Measurements from ENCODE around the gene IL17C. TPM values are rescaled to one million over a fixed set of nuclear protein-coding genes. Genes with fewer than 3 reads are reported as not detected.

IL17C gene
- total RNA-seq, 1 experiment from 2014 or later, result 0.31 TPM

DNA sequence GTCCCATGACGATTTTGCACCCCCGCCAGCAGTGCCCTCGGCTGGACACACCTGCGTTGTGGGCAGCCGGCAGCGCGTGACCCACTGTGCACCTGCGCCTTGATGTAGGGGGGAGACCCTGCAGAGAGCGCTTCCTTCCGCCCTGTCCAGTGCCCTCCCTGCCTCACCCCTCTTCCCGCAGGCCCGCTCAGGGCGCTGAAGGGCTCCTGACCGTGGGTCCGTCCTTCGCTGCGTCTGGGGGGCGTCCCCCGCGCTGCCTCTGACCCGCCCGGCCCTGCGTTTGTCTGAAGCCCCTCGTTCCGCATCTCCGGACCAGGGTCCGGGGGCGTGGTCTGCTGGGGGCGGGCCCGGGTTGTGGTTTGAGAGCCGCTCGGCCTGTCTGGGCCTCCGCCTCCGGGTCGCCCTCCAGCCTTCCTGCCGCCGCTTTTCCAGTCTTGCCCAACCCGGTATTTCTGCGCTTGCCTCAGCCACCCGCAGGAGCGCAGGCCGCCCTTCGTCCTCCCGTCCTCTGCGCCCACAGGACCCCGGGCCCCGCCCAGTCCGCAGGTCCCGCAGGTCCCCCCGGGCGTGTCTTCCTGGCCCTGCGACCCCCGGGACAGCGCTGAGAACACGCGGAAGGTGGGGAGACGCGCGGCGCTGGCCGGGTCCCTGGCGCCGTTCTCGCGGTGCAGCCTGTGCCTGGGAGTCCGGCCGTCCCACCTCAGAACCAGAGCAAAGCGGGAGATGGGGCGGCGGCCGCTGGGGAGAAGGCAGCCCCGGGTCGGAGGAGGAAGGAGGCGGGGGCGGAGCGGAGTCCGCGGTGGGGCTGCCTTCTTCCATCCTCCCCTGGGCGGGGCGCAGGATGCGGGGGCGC is 4.0 kb upstream of the IL17C start:
- Histone ChIP-seq H3K14ac (ENCODE audit: insufficient read depth, low read length) (peak overlapping the region; percentile 32; the same call in 1 of the 2 replicates), H2BK5ac (ENCODE audit: insufficient read length, low read length) (no peak overlapping the region), H2BK20ac (ENCODE audit: low read depth, low read length, poor library complexity, severe bottlenecking) (no peak overlapping the region), H3K9ac (ENCODE audit: extremely low read depth, insufficient read length, low read length) (no peak overlapping the region), H3K9me3 (ENCODE audit: control insufficient read depth, low read depth, low read length) (no peaks in the 10 kb centered on the region), H3K23me2 (ENCODE audit: insufficient read length, low read depth, low read length, poor library complexity, severe bottlenecking) (peaks cover 15% of the 10 kb centered on the region), H3K4me2 (ENCODE audit: insufficient read depth, insufficient read length, low read length) (peak overlapping the region; percentile 54), H3K27me3 (ENCODE audit: insufficient read depth, low read length) (no peaks in the 10 kb centered on the region), H4K8ac (replicated peaks; ENCODE audit: insufficient read length, low read depth, low read length) (no peak overlapping the region), H2BK15ac (ENCODE audit: low read depth, low read length) (no peak overlapping the region), H3K18ac (ENCODE audit: insufficient read length, low read depth, low read length) (no peak overlapping the region), H2AFZ (ENCODE audit: low read length) (no peak overlapping the region), H2AK5ac (ENCODE audit: insufficient read length, low read length) (no peak overlapping the region), H3K4ac (ENCODE audit: low read depth, low read length) (no peak overlapping the region), H3T11ph (ENCODE audit: low read length) (no peak overlapping the region), H3K79me2 (ENCODE audit: insufficient read depth, low read length) (no peaks in the 10 kb centered on the region), H2BK120ac (ENCODE audit: low read depth, low read length, poor library complexity, severe bottlenecking) (no peak overlapping the region), H4K91ac (ENCODE audit: insufficient read length, low read depth, low read length) (no peak overlapping the region), H3K4me1 (ENCODE audit: insufficient read depth, low read length) (no peaks in the 10 kb centered on the region; the same call in 1 of the 2 replicates), H4K20me1 (ENCODE audit: control insufficient read depth, insufficient read depth, insufficient read length) (no peaks in the 10 kb centered on the region), H2BK12ac (ENCODE audit: insufficient read length, low read depth, low read length) (no peak overlapping the region), H3K23ac (ENCODE audit: insufficient read length, low read depth, low read length) (no peak overlapping the region), H3K27ac (ENCODE audit: insufficient read length, low read depth, low read length) (no peak overlapping the region), H3K79me1 (ENCODE audit: insufficient read depth, low read depth, low read length, poor library complexity, severe bottlenecking) (no peaks in the 10 kb centered on the region), H3K56ac (ENCODE audit: insufficient read length, low read depth, low read length) (no peak overlapping the region), H4K5ac (ENCODE audit: insufficient read length, low read depth, low read length) (no peak overlapping the region)
- Mint-ChIP-seq H3K9me3 (no peaks in the 10 kb centered on the region; a peak in 1 of 5 replicates), H3K4me3 (peak overlapping the region; percentile 61 to 80), H3K4me1 (peaks cover 16 to 32% of the 10 kb centered on the region in 2 experiments), H3K27ac (no peak overlapping the region), H3K27me3 (ENCODE audit: low read depth) (peaks cover 18% of the 10 kb centered on the region), H3K36me3 (ENCODE audit: insufficient read depth in 1 of 3, low read depth in 3 of 3) (peaks cover 5 to 22% (median 22%) of the 10 kb centered on the region in 3 experiments; a peak in 6 of 7 replicates)
- DNase-seq, result peak; percentile 85
- no CpG with 5 or more reads among the region's 82 CpGs for WGBS (ENCODE audit: extremely low coverage, insufficient read length, low lambda C conversion rate)
- TF ChIP-seq, protein P1, sequence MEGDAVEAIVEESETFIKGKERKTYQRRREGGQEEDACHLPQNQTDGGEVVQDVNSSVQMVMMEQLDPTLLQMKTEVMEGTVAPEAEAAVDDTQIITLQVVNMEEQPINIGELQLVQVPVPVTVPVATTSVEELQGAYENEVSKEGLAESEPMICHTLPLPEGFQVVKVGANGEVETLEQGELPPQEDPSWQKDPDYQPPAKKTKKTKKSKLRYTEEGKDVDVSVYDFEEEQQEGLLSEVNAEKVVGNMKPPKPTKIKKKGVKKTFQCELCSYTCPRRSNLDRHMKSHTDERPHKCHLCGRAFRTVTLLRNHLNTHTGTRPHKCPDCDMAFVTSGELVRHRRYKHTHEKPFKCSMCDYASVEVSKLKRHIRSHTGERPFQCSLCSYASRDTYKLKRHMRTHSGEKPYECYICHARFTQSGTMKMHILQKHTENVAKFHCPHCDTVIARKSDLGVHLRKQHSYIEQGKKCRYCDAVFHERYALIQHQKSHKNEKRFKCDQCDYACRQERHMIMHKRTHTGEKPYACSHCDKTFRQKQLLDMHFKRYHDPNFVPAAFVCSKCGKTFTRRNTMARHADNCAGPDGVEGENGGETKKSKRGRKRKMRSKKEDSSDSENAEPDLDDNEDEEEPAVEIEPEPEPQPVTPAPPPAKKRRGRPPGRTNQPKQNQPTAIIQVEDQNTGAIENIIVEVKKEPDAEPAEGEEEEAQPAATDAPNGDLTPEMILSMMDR (conservative IDR thresholded peaks at IDR 0.05), result no peak

Measured in H9 (cell line).